Ishikawa (cell line): Measurements from ENCODE around the gene RIC8B.

Source experiments
- CEBPB ChIP-seq: IDR thresholded peaks from 2 replicates; pipeline ENCODE4 v1.6.1; 2012
- CREB1 ChIP-seq: IDR thresholded peaks from 2 replicates; pipeline ENCODE4 v1.6.1; 2012; ENCODE audit warnings: low read depth
- EP300 ChIP-seq: IDR thresholded peaks from 2 replicates; pipeline ENCODE4 v1.6.1; 2012; ENCODE audit warnings: borderline replicate concordance
- FOXM1 ChIP-seq: IDR thresholded peaks from 2 replicates; pipeline ENCODE4 v1.6.1; 2012; ENCODE audit warnings: low read depth, borderline replicate concordance
- NFIC ChIP-seq: IDR thresholded peaks from 2 replicates; pipeline ENCODE4 v1.6.1; 2012
- RAD21 ChIP-seq: IDR thresholded peaks from 2 replicates; pipeline ENCODE4 v1.6.1; 2012; ENCODE audit warnings: low read depth
- TAF1 ChIP-seq: IDR thresholded peaks from 2 replicates; pipeline ENCODE4 v1.6.1; 2012; ENCODE audit warnings: low read depth, mild to moderate bottlenecking
- TCF12 ChIP-seq: IDR thresholded peaks from 2 replicates; pipeline ENCODE4 v1.6.1; 2012; ENCODE audit warnings: low read depth
- ZBTB7A ChIP-seq: IDR thresholded peaks from 2 replicates; pipeline ENCODE4 v1.6.1; 2012; ENCODE audit warnings: low read depth
- TF ChIP-seq, protein P1 (sequence below): IDR thresholded peaks from 2 replicates; pipeline ENCODE4 v1.6.1; 2012; ENCODE audit warnings: low read depth, mild to moderate bottlenecking
- TF ChIP-seq, protein P2 (sequence below): IDR thresholded peaks from 2 replicates; pipeline ENCODE4 v1.6.1; 2012

DNA sequence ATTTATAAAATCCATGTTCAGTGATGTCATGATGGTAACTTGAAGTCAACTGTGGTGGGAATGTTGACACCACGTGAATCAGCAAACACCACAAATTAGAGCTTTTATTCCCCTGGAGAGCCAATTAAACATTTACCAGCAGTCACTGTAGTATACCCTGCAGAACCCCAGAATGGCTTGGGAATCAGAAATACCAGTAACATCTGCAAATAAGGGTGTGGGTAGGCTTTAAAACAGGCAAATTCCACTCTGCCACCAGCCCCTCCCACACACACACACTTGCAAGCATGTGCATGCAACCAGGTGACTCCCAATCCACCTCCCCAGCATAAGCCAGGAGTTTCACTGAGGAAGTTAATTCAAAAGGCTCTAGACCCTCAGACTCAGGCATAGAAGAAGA, 117.6 kb downstream of the RIC8B start:
- TF ChIP-seq, protein P1, sequence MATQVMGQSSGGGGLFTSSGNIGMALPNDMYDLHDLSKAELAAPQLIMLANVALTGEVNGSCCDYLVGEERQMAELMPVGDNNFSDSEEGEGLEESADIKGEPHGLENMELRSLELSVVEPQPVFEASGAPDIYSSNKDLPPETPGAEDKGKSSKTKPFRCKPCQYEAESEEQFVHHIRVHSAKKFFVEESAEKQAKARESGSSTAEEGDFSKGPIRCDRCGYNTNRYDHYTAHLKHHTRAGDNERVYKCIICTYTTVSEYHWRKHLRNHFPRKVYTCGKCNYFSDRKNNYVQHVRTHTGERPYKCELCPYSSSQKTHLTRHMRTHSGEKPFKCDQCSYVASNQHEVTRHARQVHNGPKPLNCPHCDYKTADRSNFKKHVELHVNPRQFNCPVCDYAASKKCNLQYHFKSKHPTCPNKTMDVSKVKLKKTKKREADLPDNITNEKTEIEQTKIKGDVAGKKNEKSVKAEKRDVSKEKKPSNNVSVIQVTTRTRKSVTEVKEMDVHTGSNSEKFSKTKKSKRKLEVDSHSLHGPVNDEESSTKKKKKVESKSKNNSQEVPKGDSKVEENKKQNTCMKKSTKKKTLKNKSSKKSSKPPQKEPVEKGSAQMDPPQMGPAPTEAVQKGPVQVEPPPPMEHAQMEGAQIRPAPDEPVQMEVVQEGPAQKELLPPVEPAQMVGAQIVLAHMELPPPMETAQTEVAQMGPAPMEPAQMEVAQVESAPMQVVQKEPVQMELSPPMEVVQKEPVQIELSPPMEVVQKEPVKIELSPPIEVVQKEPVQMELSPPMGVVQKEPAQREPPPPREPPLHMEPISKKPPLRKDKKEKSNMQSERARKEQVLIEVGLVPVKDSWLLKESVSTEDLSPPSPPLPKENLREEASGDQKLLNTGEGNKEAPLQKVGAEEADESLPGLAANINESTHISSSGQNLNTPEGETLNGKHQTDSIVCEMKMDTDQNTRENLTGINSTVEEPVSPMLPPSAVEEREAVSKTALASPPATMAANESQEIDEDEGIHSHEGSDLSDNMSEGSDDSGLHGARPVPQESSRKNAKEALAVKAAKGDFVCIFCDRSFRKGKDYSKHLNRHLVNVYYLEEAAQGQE, result no peak
- no peak for TF ChIP-seq CEBPB
- no peak for TF ChIP-seq TAF1
- TF ChIP-seq ZBTB7A, result no peak
- TF ChIP-seq NFIC, result no peak
- no peak for TF ChIP-seq EP300
- no peak for TF ChIP-seq RAD21
- no peak for TF ChIP-seq CREB1
- no peak for TF ChIP-seq FOXM1
- TF ChIP-seq, protein P2, sequence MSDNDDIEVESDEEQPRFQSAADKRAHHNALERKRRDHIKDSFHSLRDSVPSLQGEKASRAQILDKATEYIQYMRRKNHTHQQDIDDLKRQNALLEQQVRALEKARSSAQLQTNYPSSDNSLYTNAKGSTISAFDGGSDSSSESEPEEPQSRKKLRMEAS, result no peak
- no peak for TF ChIP-seq TCF12
